Activated CD4-positive, alpha-beta T cell treated with anti-CD3 and anti-CD28 coated beads, Interleukin-2, Interleukin-4, amounts not matched to agents 100 ng/mL and 50 ng/mL, durations not matched to agents 16 hours and 8 hours (primary cell): ENCODE measurements around the gene NUP210.

ENCODE experiments used
- DNase-seq: peaks from one replicate; pipeline ENCODE4 v3.0.0-alpha.2; 2020; ENCODE audit warnings: low spot score

The NUP210 gene

GRCh38 chr3:13288732-13289718, 131.1 kb downstream of the NUP210 start:
- DNase-seq = no peak

DNA sequence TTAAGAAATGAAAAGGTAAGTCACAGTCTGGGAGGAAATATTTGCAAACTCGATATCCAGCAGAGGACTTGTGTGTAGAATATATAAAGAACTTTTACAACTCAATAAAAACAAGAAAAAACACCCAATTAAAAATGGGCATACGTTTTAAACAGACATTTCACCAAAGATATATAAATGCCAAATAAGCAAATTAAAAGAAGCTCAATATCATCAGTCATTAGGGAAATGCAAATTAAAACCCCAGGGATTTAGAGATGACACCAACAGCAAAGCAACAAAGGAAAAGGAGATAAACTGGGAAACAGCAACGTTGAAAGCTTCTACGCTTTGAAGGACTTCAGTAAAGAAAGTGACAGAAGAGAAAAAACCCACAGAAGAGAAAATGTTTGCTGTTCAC, 132.3 kb downstream of the NUP210 start:
- DNase-seq = no peak

DNA sequence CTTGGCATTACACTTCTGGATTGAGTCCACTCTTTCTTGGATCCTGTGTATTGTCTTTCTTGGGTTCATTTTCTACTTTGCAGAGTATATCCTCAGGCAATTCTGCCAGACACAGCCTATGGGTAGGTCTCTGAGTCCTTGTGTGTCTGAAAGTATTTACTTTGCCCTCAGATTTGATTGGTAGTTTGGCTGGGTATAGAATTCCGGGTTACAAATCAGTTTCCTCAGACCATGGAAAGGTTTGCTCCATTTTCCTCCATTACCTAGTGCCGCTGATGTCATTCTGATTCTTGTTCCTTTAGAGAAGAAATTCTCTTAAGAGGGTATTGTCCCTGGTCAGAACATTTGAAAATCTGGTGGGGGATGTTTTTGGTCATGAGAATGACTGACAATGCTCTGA, 133.2 kb downstream of the NUP210 start:
- no peak for DNase-seq

- DNase-seq = no peak
Measured at GRCh38 chr3:13285007-13285567, 135.0 kb downstream of the NUP210 start.

DNA sequence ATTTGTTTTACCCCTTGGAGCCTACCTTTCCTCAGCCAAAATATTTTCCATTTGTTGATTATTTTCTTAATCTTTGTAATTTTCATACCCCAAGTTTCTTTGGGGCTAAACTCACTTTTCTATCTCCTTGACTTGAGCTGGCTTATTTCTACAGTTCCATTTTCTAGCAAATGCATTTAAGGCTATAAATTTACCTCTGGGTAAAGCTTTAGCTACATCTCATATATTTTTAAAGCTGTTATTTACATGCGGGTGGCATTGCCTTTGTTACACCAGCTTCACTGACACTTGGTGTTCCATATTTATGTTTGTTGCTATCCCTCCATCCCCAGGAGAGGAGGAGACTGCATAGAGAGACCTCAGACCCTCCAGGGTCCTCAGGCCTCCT, 136.3 kb downstream of the NUP210 start:
- no peak for DNase-seq

GRCh38 chr3:13282986-13283876, 136.9 kb downstream of the NUP210 start:
- DNase-seq = no peak

DNA sequence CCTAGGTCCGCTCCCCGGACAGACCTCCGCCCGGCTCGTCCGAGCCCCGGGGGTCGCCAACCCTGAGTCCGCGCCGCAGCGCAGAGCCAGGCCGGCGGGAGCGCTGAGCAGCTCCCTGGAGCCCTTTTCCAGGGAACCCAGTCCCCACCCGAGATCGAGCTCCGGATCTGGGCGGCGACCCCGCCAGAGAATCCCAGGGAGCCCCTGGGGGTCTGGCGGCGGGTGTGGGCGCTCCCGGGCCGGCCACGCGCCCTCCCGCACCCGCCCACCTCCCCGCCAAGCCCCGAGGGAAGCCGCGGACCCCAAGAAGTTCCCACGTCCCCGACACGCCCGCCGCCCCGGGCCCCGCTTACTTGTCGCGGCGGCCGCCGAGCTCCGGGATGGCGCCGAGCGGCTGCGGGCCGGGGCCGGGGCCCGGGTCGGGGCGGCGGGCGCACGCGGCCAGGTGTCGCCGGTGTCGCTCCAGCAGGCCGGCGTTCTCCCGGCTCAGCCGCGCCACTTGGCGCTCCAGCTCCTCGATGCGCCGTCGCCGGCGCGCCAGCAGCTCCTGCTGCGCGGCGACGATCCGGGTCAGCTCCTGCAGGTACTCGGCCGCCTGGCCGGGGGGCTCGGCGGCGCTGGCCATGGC, 137.7 kb downstream of the NUP210 start:
- no peak for DNase-seq

DNA sequence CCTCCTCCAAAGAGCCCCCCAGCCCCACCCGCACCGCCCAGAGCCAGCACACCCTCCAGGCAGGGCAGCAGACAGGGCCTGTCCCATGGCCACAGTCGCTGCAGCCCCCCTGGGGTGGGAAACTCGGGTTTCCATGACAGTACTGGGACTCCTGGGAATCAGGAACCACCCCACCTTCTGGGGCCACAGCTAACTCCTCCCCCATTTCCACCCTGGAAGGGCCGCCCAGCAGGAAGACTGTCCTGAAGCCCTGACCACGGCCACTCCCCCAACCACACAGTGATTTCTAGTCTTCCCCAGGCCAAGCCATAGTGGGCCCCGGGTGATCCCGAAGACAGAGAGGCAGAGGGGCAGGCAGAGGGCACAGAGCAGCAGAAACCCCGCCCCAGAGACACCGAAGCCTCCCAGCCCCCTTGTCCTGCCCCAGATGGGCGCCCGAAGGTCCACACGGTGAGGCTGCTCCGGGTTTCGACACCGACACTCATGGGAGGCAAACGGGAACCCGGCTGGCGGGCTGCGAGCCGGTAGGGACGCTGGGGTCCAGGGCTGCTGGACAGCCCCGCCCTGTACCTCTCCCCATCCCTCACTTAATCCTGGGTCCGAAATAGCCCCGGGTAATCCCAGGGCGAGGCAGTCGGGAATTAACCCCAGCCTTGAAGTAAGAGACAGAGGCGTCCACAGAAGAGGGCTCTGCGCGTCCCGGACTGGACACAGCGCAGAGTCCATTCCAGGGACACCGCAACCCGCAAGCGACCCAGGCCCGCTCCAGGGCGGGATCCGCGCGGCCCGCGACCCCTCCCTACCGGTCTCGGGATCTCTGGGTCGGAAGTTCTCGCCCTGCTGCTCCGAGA, 138.4 kb downstream of the NUP210 start:
- DNase-seq = no peak

DNA sequence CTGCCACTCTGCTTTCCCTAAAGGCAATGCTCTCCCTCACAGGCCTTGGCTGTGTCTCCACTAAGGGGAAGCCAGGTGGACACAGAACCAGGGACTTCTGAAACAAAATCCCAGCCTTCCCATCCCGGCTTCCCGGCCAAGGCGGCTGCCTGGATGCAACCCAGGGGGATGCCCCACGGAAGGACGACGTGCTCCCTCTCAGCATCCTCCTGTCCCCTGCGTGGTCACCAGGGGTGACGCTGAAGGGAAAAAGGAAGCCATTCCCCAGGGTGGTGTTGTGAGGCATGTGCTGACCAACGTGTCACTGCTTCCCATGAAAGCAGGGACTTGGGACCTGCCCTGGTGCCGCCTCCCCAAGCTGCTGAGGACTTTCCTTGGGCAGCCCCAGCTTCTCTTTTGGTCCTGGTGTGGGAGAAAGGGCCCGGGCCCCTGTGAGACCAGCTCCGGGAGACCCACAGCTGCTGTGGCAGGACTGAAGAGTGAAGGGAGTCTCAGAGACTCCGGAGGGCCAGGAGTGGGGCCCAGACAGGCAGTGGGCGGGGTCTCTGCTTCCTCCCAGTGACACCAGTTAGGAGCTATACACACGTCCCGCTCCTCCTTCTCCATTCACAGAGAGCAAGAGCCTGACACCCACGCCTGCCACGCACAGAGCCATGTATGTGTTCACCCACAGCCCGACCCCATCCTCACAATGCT, 139.2 kb downstream of the NUP210 start:
- no peak for DNase-seq

DNA sequence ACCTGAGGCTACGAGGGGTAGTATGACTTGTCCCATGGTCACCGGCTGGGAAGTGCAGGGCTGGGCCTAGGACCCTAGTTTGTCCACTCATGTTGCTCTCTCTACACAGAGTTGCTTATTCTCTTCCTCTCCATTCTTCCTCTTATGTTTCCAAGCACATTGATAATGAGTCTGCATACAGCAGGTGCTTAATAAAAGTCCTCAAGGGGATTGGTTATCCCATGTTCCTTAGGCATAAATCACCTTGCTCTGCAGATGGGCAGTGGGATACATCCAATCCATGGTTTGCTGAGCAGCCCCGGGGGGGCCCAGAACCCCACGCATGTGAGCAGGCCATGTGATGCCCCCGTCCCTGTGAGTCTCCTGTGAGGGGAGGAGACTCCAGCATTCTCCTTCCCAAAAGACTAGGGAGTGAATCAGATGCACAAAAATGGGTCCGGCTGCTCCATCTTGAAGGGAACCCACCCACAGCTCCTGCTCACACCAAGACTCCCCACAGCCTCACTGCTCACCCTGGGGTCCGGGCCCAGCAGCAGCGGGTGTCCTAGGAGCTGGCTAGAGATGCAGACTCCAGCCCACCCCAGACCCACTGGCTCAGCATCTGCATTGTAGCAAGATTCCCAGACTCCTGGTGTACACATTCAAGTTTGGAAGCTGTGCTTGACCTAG, 139.9 kb downstream of the NUP210 start:
- no peak for DNase-seq

DNA sequence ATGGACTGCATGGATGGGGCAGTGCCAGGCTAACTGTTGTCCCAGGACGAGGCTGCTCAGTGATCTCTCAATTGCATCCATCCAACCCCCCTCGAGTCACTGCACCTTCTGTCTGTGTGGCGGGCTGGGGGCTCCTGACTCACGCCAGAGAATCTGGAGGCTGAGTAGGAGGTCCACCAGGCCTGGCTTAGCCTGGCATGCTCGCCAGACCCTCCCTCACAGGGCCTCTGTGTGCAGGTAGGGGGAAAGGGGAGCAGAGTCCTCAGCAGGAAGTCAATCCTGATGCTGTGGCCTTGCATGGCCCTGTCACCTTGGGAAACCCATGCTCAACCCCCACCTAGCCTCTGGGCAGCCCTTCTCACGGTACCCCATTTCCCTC, 140.6 kb downstream of the NUP210 start:
- no peak for DNase-seq

DNA sequence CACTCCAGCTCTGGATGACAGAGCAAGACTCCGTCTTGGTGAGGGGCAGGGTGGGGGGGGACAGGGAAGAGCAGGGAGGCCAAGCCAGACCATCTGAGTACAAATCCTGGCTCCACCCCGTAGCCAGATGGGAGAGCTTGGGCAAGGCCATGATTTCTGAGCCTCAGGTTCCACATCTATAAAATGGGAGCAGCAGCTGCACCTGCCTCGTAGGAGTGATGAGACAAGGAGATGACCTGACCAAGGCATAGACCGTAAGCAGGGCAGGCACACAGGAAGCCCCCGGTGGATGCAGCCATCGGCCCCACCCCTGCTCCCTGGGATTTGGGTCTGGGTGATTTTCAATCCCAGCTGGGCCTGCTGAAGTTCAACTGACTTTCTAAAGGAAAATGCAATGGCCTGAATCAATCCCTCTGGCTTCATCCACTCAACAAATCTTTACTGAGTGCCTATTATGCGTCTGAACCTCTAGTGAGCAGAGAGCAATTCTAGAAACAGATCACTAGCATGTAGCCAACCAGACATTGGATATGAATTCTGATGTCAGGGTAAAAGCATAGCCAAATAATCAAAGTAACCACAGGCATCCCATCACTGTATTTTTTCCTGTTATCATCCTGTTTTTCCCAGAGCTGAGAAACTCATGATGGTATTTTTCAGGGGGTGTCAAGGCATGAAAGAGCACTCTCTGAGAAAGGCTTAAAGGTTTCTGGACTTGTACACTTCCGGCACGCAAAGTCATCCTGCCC, 141.2 kb downstream of the NUP210 start:
- no peak for DNase-seq

DNA sequence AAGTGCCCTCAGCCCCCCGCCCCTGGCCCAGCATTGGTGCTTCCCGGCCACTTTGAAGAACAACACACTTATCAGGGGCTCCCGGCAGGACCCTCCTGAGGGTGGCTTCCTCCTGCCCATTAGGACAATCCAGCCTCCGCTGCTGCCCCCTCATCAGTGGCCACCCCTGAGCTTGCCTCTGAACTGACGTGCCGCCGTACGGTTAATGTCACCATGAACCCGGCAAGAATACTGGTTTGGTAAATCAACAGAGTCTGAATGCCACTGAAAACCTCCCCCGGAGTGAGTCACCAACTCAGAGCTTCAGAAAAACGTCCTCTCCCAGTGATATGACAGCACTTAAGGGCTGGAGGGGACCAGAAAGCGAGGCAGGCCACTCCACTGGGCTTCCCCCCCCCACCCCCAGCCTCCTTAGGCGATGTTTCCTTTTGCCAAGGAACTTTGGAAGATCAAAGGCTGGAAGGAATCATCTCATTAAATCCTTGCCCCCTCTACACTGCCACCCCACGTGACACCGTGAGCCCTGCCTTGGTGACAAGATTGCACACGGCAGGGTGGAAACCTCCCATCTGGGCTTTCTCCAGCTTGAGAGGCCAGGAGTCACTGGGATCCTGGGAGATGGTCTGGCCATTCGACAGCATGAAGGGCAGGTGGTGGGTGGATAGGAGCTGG, 142.1 kb downstream of the NUP210 start:
- no peak for DNase-seq

DNA sequence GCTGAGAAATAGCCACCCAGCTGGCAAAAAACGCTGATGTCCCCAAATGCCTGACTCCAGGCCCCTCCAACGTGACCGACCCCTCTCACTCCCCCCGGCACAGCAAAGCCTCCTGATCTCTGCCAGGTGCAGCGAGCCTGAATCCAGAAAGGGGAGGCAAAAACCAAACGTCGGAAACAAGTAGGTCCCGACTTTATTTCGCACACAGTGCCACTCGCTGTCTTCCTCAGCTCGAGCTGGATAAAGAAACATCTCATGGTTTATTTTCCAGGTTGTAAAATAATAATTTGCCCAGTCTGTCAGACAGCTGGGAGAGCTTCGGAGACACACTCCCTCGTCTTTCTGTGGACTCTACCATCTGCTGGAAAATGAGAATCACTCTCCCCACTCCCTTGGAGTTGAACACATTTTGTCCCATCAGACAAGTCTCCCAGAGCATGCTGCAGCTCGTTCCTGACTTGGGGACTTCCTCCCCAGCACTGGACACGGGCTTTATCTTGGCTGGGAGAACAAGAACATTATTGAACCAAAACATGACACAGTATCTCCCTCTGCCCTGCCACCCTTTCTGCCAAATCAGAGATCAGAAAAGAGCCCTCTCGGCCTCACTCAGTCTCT, 142.8 kb downstream of the NUP210 start:
- DNase-seq = no peak

DNA sequence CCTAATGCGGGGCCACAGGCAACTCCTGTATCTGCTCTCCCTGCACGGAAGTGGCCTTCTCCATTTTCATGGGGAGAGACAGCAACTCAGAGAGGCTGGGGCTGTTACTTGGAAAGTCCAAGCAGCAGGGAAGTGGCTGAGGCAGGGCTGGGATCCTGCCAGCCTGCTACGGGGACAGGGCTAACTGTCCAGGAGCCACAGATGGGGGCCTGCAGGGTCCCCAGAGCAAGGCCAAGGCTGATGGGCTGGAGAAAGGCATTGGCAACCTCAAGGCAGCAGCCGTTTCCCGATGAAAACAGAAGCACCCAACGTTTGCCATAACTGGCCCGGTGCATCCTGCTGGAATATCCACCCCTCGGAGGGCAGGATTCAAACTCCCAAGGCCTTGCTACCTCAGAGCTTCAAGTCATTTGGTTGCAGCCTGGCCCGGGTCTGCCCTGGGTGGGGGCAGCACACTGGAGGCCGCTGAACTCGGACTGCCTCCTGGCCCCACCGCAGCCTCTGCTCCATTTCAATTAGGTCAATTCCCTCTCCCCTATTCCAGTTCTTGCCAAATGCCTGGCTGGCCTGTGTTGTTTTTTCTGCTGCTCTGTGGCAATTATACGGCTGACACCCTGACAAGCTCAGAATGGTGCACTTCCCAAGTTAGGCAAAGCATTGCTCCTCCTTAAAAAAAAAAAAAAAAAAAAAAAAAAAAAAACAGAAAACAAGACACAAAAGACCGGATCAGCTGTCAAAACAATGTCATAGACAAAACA, 143.5 kb downstream of the NUP210 start:
- no peak for DNase-seq

DNA sequence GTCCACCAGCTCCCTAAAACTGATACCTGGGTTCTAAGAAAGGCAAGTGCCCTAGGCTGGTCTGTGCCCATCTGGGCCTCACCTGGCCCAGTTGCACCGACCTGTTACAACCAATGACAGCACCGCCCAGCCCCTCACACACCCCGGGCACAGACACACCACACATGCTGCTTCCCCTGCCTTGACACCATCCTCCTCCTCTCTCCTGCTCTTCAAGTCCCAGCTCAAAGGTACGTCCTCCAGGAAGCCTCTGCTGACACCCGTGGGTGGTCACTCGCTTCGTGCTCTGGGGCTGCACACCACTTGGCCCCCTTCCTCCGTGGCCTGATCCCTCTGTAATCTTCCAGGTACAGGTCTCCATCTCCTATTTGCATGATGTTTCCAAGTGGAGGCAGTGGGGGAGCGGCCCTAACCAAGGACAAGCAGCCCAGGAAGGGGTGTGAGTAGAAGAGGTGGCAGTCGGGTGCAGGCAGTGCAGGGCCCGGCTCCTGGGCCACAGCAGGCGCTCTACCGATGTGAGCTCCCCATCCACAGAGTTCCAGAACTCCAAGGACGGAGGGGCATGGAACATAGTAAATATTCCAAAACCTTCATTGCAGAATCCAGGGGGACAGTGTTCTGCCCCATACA, 144.6 kb downstream of the NUP210 start:
- no peak for DNase-seq
